ENCODE measurements around the gene INPP5A.

- TF ChIP-seq POLR2A (IDR thresholded peaks at IDR 0.05) (no peak), CTCF (IDR thresholded peaks at IDR 0.05) (no peak)
Measured at GRCh38 chr10:132582771-132583170, 45.2 kb downstream of the INPP5A start.
